HG02571 (cell line): ENCODE results near the gene BLOC1S1.
A peak's percentile ranks its signal among the peaks of the same experiment; 100 is the strongest.

Experiments used
- ATAC-seq: cut with Tn5 transposase; IDR thresholded peaks from one replicate; pipeline ENCODE4 v1.9.1; 2021; ENCODE audit warnings: mild to moderate bottlenecking, moderate library complexity; ENCODE audit not compliant: unreplicated experiment

Gene BLOC1S1

GRCh38 chr12:55708695-55709233 is 7.1 kb upstream of the BLOC1S1 start:
- ATAC-seq: no peak

- no peak for ATAC-seq
Observed at GRCh38 chr12:55711786-55712553, 3.9 kb upstream of the BLOC1S1 start.

- no peak for ATAC-seq
Observed at GRCh38 chr12:55712700-55713415, 3.0 kb upstream of the BLOC1S1 start.

GRCh38 chr12:55713721-55714120 is 2.1 kb upstream of the BLOC1S1 start:
- ATAC-seq: no peak

- ATAC-seq: no peak
Observed at GRCh38 chr12:55715169-55715764, 579 bp upstream of the BLOC1S1 start.

GRCh38 chr12:55716582-55716957 is 724 bp downstream of the BLOC1S1 start:
- ATAC-seq: peak; percentile 18

GRCh38 chr12:55717011-55718007 is 1.5 kb downstream of the BLOC1S1 start:
- ATAC-seq: no peak

GRCh38 chr12:55718015-55718414 is 2.2 kb downstream of the BLOC1S1 start:
- ATAC-seq: no peak

GRCh38 chr12:55718624-55719275 is 2.9 kb downstream of the BLOC1S1 start:
- no peak for ATAC-seq

- ATAC-seq: no peak
Observed at GRCh38 chr12:55719371-55719770, 3.5 kb downstream of the BLOC1S1 start.

- ATAC-seq: no peak
Observed at GRCh38 chr12:55720071-55720564, 4.3 kb downstream of the BLOC1S1 start, which contains the start of gene RDH5. TSS of gene RDH5 (plus strand) at chr12:55720393. CDS start at chr12:55721185, 792 bp downstream.

- no peak for ATAC-seq
Observed at GRCh38 chr12:55720894-55721444, 5.1 kb downstream of the BLOC1S1 start.

GRCh38 chr12:55721601-55722213 is 5.9 kb downstream of the BLOC1S1 start:
- ATAC-seq: no peak

- no peak for ATAC-seq
Observed at GRCh38 chr12:55722948-55723347, 7.1 kb downstream of the BLOC1S1 start.

GRCh38 chr12:55723516-55724225 is 7.8 kb downstream of the BLOC1S1 start:
- no peak for ATAC-seq

GRCh38 chr12:55724226-55724939 is 8.5 kb downstream of the BLOC1S1 start:
- ATAC-seq: no peak

- no peak for ATAC-seq
Observed at GRCh38 chr12:55724940-55725309, 9.1 kb downstream of the BLOC1S1 start.

GRCh38 chr12:55725556-55725955 is 9.7 kb downstream of the BLOC1S1 start:
- no peak for ATAC-seq
